A549 treated with CORT108297 at 1 μM for 4 hours (cell line): Measurements from ENCODE around the gene SCN1B. TPM values are rescaled to one million over a fixed set of nuclear protein-coding genes. Genes with fewer than 3 reads are reported as not detected.

Experiments
- total RNA-seq: library from RNA; stranded (reverse); fragments of 200-300 nt; extraction: Qiagen RNA extraction; gene quantifications from 5 replicates; pipeline ENCODE4 v1.2.3, GENCODE V29; 2022

SCN1B gene
- 13.1 to 20.9 TPM (median 19.9 TPM) in 5 replicates for total RNA-seq

GRCh38 chr19:35030257-35031071 is at the start of gene SCN1B:
Gene SCN1B, plus strand, starts transcription at chr19:35030470. Its CDS starts 351 bp downstream, at chr19:35030821.

GRCh38 chr19:34999498-35000337 is 30.6 kb upstream of the SCN1B start, which contains the start of gene GRAMD1A:
Gene GRAMD1A, plus strand, starts transcription at chr19:35000323. Its CDS starts 156 bp downstream, at chr19:35000479.

DNA sequence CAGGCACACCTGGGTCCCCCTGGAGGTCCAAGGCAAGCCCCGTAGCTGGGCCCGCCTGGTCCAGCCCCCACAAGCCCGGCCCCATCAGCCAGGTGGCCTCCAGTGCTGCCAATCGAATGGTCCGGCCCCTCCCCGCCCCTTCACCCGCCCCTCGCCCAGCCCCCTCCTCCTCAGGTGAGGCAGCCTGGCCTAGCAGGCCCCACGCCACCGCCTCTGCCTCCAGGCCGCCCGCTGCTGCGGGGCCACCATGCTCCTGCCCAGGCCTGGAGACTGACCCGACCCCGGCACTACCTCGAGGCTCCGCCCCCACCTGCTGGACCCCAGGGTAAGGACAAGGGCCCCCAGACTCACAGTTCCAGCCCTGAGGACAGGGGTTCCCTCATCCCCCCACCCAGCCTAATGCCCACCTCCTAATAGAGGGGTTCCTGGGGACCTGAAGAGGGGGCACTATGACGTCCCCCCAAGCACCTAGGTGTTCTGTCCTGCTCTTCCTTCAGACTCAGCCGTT is 11.3 kb downstream of the SCN1B start, which contains the start of gene HPN:
TSS of gene HPN (plus strand) at position 174 of the 508 bp plus-strand sequence. CDS start 786 bp downstream, outside the sequence.

Other genes starting within 250 kb of the SCN1B start
- 4.7 to 6.2 TPM (median 5.1 TPM) in 5 replicates for gene ZNF30, start 103.6 kb upstream of the SCN1B start, total RNA-seq
- 1.6 to 2.2 TPM (median 1.9 TPM) in 5 replicates for gene ZNF792, start 66.2 kb upstream of the SCN1B start, total RNA-seq
- gene GRAMD1A, start 30.1 kb upstream of the SCN1B start, total RNA-seq, result 113 to 159 TPM (median 150 TPM) in 5 replicates
- gene HPN, start 11.3 kb downstream of the SCN1B start, total RNA-seq, result 0.05 to 0.09 TPM (median 0.07 TPM) in 5 replicates
- gene FXYD3, start 85.4 kb downstream of the SCN1B start, total RNA-seq, result 0.10 to 0.24 TPM (median 0.12 TPM) in 4 of 5 replicates, not detected in the other
- 0.08 to 0.22 TPM (median 0.16 TPM) in 5 replicates for gene LGI4, start 104.6 kb downstream of the SCN1B start, total RNA-seq
- gene FXYD1, start 108.4 kb downstream of the SCN1B start, total RNA-seq, result 0.08 to 0.45 TPM (median 0.30 TPM) in 5 replicates
- 0.12 to 0.42 TPM (median 0.23 TPM) in 4 of 5 replicates, not detected in the other for gene FXYD7, start 112.8 kb downstream of the SCN1B start, total RNA-seq
- gene FXYD5, start 124.3 kb downstream of the SCN1B start, total RNA-seq, result 199 to 233 TPM (median 227 TPM) in 5 replicates
- not detected in 5 replicates for gene FAM187B, start 198.3 kb downstream of the SCN1B start, total RNA-seq
- gene LSR, start 218.5 kb downstream of the SCN1B start, total RNA-seq, result 7.1 to 11.5 TPM (median 10.2 TPM) in 5 replicates
- gene USF2, start 238.5 kb downstream of the SCN1B start, total RNA-seq, result 112 to 163 TPM (median 159 TPM) in 5 replicates